ENCODE results near the gene AGAP3. TPM values are rescaled to one million over a fixed set of nuclear protein-coding genes. Genes with fewer than 3 reads are reported as not detected.

Gene AGAP3
- polyA plus RNA-seq, 3 donors: 6.4 to 133 (median 6.8) TPM

DNA sequence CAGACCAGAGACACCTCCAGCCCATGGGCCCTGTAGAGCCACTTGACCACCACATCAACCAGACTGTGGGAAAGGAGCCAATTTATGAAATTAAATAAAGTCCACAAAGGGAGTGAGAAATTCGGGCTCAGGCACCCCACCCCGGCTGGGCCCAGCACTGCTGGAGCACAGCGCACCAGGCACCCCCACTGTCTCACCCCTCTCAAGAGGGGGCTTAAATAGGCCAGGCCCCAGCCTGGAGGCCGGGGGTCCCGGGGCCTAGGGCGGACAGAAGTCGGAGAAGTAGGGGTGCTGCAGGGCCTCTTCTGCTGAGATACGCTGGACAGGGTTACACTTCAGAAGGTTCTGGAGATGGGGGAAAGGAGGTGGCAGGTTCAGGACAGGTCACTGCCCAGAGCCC lies 32.5 kb upstream of the AGAP3 start:
- H3K4me1 Mint-ChIP-seq: peaks cover 28% of the 10 kb centered on the region
- TF ChIP-seq, protein P1, sequence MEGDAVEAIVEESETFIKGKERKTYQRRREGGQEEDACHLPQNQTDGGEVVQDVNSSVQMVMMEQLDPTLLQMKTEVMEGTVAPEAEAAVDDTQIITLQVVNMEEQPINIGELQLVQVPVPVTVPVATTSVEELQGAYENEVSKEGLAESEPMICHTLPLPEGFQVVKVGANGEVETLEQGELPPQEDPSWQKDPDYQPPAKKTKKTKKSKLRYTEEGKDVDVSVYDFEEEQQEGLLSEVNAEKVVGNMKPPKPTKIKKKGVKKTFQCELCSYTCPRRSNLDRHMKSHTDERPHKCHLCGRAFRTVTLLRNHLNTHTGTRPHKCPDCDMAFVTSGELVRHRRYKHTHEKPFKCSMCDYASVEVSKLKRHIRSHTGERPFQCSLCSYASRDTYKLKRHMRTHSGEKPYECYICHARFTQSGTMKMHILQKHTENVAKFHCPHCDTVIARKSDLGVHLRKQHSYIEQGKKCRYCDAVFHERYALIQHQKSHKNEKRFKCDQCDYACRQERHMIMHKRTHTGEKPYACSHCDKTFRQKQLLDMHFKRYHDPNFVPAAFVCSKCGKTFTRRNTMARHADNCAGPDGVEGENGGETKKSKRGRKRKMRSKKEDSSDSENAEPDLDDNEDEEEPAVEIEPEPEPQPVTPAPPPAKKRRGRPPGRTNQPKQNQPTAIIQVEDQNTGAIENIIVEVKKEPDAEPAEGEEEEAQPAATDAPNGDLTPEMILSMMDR (IDR thresholded peaks at IDR 0.05): no peak

DNA sequence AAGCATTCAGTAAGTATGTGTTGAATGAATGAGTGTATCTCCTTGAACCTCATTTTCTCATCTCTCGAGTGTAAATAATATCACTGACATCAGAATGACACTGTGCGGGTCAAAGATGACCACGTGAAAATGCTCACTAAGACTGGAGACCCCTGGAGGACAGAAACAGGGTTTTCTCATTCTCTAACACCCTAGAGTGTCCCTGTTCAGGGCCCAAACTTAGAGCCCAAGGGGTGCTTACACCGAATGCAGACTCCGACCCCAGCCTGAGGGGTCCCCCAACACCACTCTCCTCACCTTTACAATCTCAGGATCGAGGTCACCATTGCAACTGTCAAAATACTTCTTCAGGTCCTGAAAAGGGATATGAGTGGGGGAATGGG lies 30.0 kb upstream of the AGAP3 start:
- no peaks in the 10 kb centered on the region for H3K9me3 Mint-ChIP-seq
- H3K9ac ChIP-seq (ENCODE audit: insufficient read depth, low read length, poor library complexity, severe bottlenecking): no peak overlapping the region

More for the DNA sequence above, 32.5 kb upstream of the AGAP3 start:
- H3K9me3 ChIP-seq (replicated peaks in 1 of 2; ENCODE audit: control insufficient read depth in 1 of 2, insufficient read depth in 1 of 2, low read length in 2 of 2): no peaks in the 10 kb centered on the region
- intact Hi-C loops (cut with micrococcal nuclease): no loop called here
- H3K9ac ChIP-seq (ENCODE audit: insufficient read depth, low read length, poor library complexity, severe bottlenecking): peak overlapping the region; percentile 36
- no peak for DNase-seq
- Mint-ChIP-seq H3K4me3 (no peak overlapping the region), H3K27ac (no peak overlapping the region), H3K9me3 (no peaks in the 10 kb centered on the region), H3K36me3 (peaks cover 14 to 20% of the 10 kb centered on the region in 2 donors), H3K27me3 (ENCODE audit: low read depth in 3 of 3) (peaks cover 8 to 22% (median 11%) of the 10 kb centered on the region in 3 donors)
- no peaks in the 10 kb centered on the region for H3K36me3 ChIP-seq (replicated peaks in 1 of 2; ENCODE audit: control insufficient read depth in 1 of 2, insufficient read depth in 2 of 2, low read length in 2 of 2)
- H3K27ac ChIP-seq (ENCODE audit: low read depth in 1 of 2, low read length in 2 of 2): peak overlapping the region in 1 of 2 donors; percentile 65
- H3K79me2 ChIP-seq (ENCODE audit: insufficient read depth, low read length): peaks cover 9% of the 10 kb centered on the region
- no peak overlapping the region for H3K4me3 ChIP-seq (replicated peaks in 1 of 3; ENCODE audit: low read depth in 2 of 3, low read length in 3 of 3)
- H2AFZ ChIP-seq (ENCODE audit: insufficient read depth, low read depth, low read length, poor library complexity, severe bottlenecking): peak overlapping the region; percentile 59
- WGBS (ENCODE audit: insufficient coverage): 97% methylated on average over 5 of the region's 8 CpGs
- H4K20me1 ChIP-seq (ENCODE audit: insufficient read depth, low read length): no peaks in the 10 kb centered on the region
- peaks cover 29 to 44% of the 10 kb centered on the region in 2 donors for H3K4me1 ChIP-seq (ENCODE audit: control insufficient read depth in 1 of 2, insufficient read depth in 2 of 2, low read length in 2 of 2)
- H3K27me3 ChIP-seq (ENCODE audit: control insufficient read depth in 2 of 2, insufficient read depth in 2 of 2, low read length in 2 of 2): peaks cover 0 to 11% of the 10 kb centered on the region in 2 donors
- peak overlapping the region; percentile 39 for H3K4me2 ChIP-seq (replicated peaks; ENCODE audit: extremely low read depth, low read length, poor library complexity, severe bottlenecking)

More for the DNA sequence above, 30.0 kb upstream of the AGAP3 start:
- Histone ChIP-seq H3K36me3 (replicated peaks in 1 of 2; ENCODE audit: control insufficient read depth in 1 of 2, insufficient read depth in 2 of 2, low read length in 2 of 2) (no peaks in the 10 kb centered on the region), H4K20me1 (ENCODE audit: insufficient read depth, low read length) (peaks cover 17% of the 10 kb centered on the region), H3K79me2 (ENCODE audit: insufficient read depth, low read length) (peaks cover 26% of the 10 kb centered on the region), H3K27me3 (ENCODE audit: control insufficient read depth in 2 of 2, insufficient read depth in 2 of 2, low read length in 2 of 2) (no peaks in the 10 kb centered on the region), H3K27ac (ENCODE audit: low read depth in 1 of 2, low read length in 2 of 2) (no peak overlapping the region), H2AFZ (ENCODE audit: insufficient read depth, low read depth, low read length, poor library complexity, severe bottlenecking) (no peak overlapping the region), H3K4me2 (replicated peaks; ENCODE audit: extremely low read depth, low read length, poor library complexity, severe bottlenecking) (no peak overlapping the region), H3K4me1 (ENCODE audit: control insufficient read depth in 1 of 2, insufficient read depth in 2 of 2, low read length in 2 of 2) (peaks cover 47 to 59% of the 10 kb centered on the region in 2 donors), H3K9me3 (replicated peaks in 1 of 2; ENCODE audit: control insufficient read depth in 1 of 2, insufficient read depth in 1 of 2, low read length in 2 of 2) (no peaks in the 10 kb centered on the region), H3K4me3 (replicated peaks in 1 of 3; ENCODE audit: low read depth in 2 of 3, low read length in 3 of 3) (no peak overlapping the region)
- H3K4me3 Mint-ChIP-seq: no peak overlapping the region
- TF ChIP-seq, protein P1 (IDR thresholded peaks at IDR 0.05): no peak
- H3K27ac Mint-ChIP-seq: no peak overlapping the region
- DNase-seq: no peak
- peaks cover 2 to 5% (median 5%) of the 10 kb centered on the region in 3 donors for H3K27me3 Mint-ChIP-seq (ENCODE audit: low read depth in 3 of 3)
- intact Hi-C loops (cut with micrococcal nuclease): no loop called here
- peaks cover 44% of the 10 kb centered on the region for H3K4me1 Mint-ChIP-seq
- WGBS (ENCODE audit: insufficient coverage): 90% methylated on average over 2 of the region's 6 CpGs
- peaks cover 14 to 18% of the 10 kb centered on the region in 2 donors for H3K36me3 Mint-ChIP-seq

Measured in CD14-positive monocyte (primary cell).